Body of pancreas (tissue), 4 donors: Measurements from ENCODE around the gene RNFT2. TPM values are rescaled to one million over a fixed set of nuclear protein-coding genes. Genes with fewer than 3 reads are reported as not detected.

ENCODE experiments used
- ATAC-seq: fragments of 150-250 bp; one replicate; pipeline ENCODE4 v1.9.1; 2016
- DNase-seq, 4 donors: peaks; one replicate each; pipeline ENCODE4 v3.0.0-alpha.2; 2019
- H3K27ac ChIP-seq, 4 donors: fragments of 200-600 bp; sonication (generic); 1 replicate in 3 of 4; 2 replicates in 1 of 4; pipeline versions ENCODE4 v1.5.1 to v1.6.1; 2016 to 2019; ENCODE audit warnings: mild to moderate bottlenecking in 1 of 4, mixed read lengths in 1 of 4, moderate library complexity in 1 of 4
- H3K27me3 ChIP-seq, 2 donors: fragments of 200-600 bp; sonication (generic); one replicate each; pipeline ENCODE4 v1.6.0; 2016; ENCODE audit warnings: mild to moderate bottlenecking in 1 of 2
- H3K36me3 ChIP-seq, 2 donors: fragments of 200-600 bp; sonication (generic); replicated peaks in 1 of 2; 2 replicates each; pipeline ENCODE4 v1.5.1; 2016; ENCODE audit warnings: low read depth in 2 of 2; ENCODE audit not compliant: insufficient read depth in 1 of 2
- H3K4me1 ChIP-seq: fragments of 200-600 bp; sonication (generic); one replicate; pipeline ENCODE4 v1.6.0; 2016
- H3K4me3 ChIP-seq, 2 donors: fragments of 200-600 bp; sonication (generic); 1 replicate in 1 of 2; 2 replicates in 1 of 2; pipeline ENCODE4 v1.5.1; 2016 to 2019
- H3K9me3 ChIP-seq, 3 donors: fragments of 200-600 bp; sonication (generic); 1 replicate in 2 of 3; 2 replicates in 1 of 3; pipeline ENCODE4 v1.5.1; 2016
- CTCF ChIP-seq, 7 experiments: fragments of 450-650 bp in 4 of 7; fragments of 200-600 bp in 3 of 7; sonication (generic) in 3 of 7; IDR thresholded peaks; one replicate each; pipeline ENCODE4 v1.5.1; 2016 to 2019; ENCODE audit warnings: antibody characterized with exemption in 7 of 7
- POLR2A ChIP-seq, 3 donors: fragments of 450-650 bp; IDR thresholded peaks; one replicate each; pipeline ENCODE4 v1.6.1; 2016; ENCODE audit warnings: antibody characterized with exemption in 3 of 3, mild to moderate bottlenecking in 2 of 3
- WGBS, 2 donors: methylation state at CpG; one replicate each; pipeline ENCODE4 v1.1.5; 2017; 5-methylcytosine and 5-hydroxymethylcytosine counted together
- intact Hi-C: fragments of 100-400 bp; cut with DNase I; formaldehyde crosslinking; loops from one replicate; pipeline ENCODE4 v1.15.1; 2023
- total RNA-seq, 2 donors: library from RNA; depleted of rRNA; stranded (reverse); fragments of >200 nt; gene quantifications; one replicate each; pipeline ENCODE4 v1.1.0, GENCODE V29; 2016

The RNFT2 gene
- total RNA-seq, 2 donors from 2014 or later, result 1.3 to 1.6 TPM

- DNase-seq (no peak), ATAC-seq (no peak)
- Histone ChIP-seq H3K4me1 (peaks cover 47% of the 10 kb centered on the region), H3K36me3 (no peaks in the 10 kb centered on the region), H3K9me3 (no peaks in the 10 kb centered on the region), H3K27me3 (no peaks in the 10 kb centered on the region), H3K4me3 (no peak overlapping the region), H3K27ac (no peak overlapping the region)
- intact Hi-C loops, result loop anchor here (10.0 kb wide), 1 partner anchor 701 kb away; no protein-coding TSS in a partner anchor
- WGBS, 2 donors, result 56 to 69% methylated on average over 3 of the region's 3 CpGs
- no peak for TF ChIP-seq CTCF (IDR thresholded peaks at IDR 0.05)
- no peak for TF ChIP-seq POLR2A (IDR thresholded peaks at IDR 0.05)
Observed at GRCh38 chr12:116695464-116695725, 42.7 kb upstream of the RNFT2 start.

- peak; percentile 29 for ATAC-seq
- H3K27ac ChIP-seq, result peak overlapping the region; percentile 68 to 83 (median 74)
- H3K27me3 ChIP-seq, result no peaks in the 10 kb centered on the region
- H3K9me3 ChIP-seq, result no peaks in the 10 kb centered on the region
- peaks cover 47% of the 10 kb centered on the region for H3K4me1 ChIP-seq
- no peaks in the 10 kb centered on the region for H3K36me3 ChIP-seq
- peak in 3 of 4 donors; percentile 28 to 41 (median 31) for DNase-seq
- no peak overlapping the region for H3K4me3 ChIP-seq
- intact Hi-C loops, result loop anchor here (10.0 kb wide), 1 partner anchor 703 kb away; no protein-coding TSS in a partner anchor
- 32 to 59% methylated on average over 5 to 7 of the region's 7 CpGs for WGBS, 2 donors
- TF ChIP-seq CTCF (IDR thresholded peaks at IDR 0.05) (peak in 3 of 7 experiments; percentile 14 to 19 (median 19)), POLR2A (IDR thresholded peaks at IDR 0.05) (no peak)
Observed at GRCh38 chr12:116697305-116697704, 40.8 kb upstream of the RNFT2 start.

- peak; percentile 81 for ATAC-seq
- intact Hi-C loops, result loop anchor here (10.0 kb wide), 1 partner anchor 703 kb away; no protein-coding TSS in a partner anchor
- peak; percentile 65 to 78 (median 72) for DNase-seq
- no peak overlapping the region for H3K4me3 ChIP-seq
- H3K36me3 ChIP-seq, result no peaks in the 10 kb centered on the region
- H3K27ac ChIP-seq, result peak overlapping the region; percentile 68 to 83 (median 74)
- H3K4me1 ChIP-seq, result peaks cover 42% of the 10 kb centered on the region
- no peaks in the 10 kb centered on the region for H3K9me3 ChIP-seq
- H3K27me3 ChIP-seq, result no peaks in the 10 kb centered on the region
- no peak for TF ChIP-seq CTCF (IDR thresholded peaks at IDR 0.05)
- WGBS, 2 donors, result 15 to 25% methylated on average over 11 of the region's 11 CpGs
Observed at GRCh38 chr12:116697716-116698115, 40.4 kb upstream of the RNFT2 start.

GRCh38 chr12:116698116-116698515 is 40.0 kb upstream of the RNFT2 start:
- intact Hi-C loops, result loop anchor here (10.0 kb wide), 1 partner anchor 703 kb away; no protein-coding TSS in a partner anchor
- no peaks in the 10 kb centered on the region for H3K9me3 ChIP-seq
- ATAC-seq (peak; percentile 87), DNase-seq (peak in 1 of 4 donors; percentile 67)
- TF ChIP-seq CTCF (IDR thresholded peaks at IDR 0.05), result no peak
- TF ChIP-seq POLR2A (IDR thresholded peaks at IDR 0.05), result no peak
- peaks cover 38% of the 10 kb centered on the region for H3K4me1 ChIP-seq
- H3K27ac ChIP-seq, result peak overlapping the region; percentile 68 to 83 (median 74)
- H3K36me3 ChIP-seq, result no peaks in the 10 kb centered on the region
- WGBS, 2 donors, result 18 to 23% methylated on average over 8 of the region's 8 CpGs
- no peaks in the 10 kb centered on the region for H3K27me3 ChIP-seq
- no peak overlapping the region for H3K4me3 ChIP-seq

- DNase-seq (no peak), ATAC-seq (no peak)
- no peaks in the 10 kb centered on the region for H3K36me3 ChIP-seq
- no peaks in the 10 kb centered on the region for H3K27me3 ChIP-seq
- intact Hi-C loops, result loop anchor here (10.0 kb wide), 1 partner anchor 704 kb away; no protein-coding TSS in a partner anchor
- no peak for TF ChIP-seq CTCF (IDR thresholded peaks at IDR 0.05)
- no peak for TF ChIP-seq POLR2A (IDR thresholded peaks at IDR 0.05)
- H3K9me3 ChIP-seq, result no peaks in the 10 kb centered on the region
- peaks cover 37% of the 10 kb centered on the region for H3K4me1 ChIP-seq
- H3K4me3 ChIP-seq, result no peak overlapping the region
- peak overlapping the region; percentile 34 to 83 (median 74) for H3K27ac ChIP-seq
- 24 to 54% methylated on average over 2 of the region's 2 CpGs for WGBS, 2 donors
Observed at GRCh38 chr12:116698554-116699075, 39.5 kb upstream of the RNFT2 start.
